DND-41 (cell line): ENCODE results near the gene RNF220.

ENCODE experiments used
- CTCF ChIP-seq: IDR thresholded peaks from 2 replicates; pipeline ENCODE4 v1.5.1; 2012; ENCODE audit warnings: borderline replicate concordance, low read length, moderate library complexity, mild to moderate bottlenecking; ENCODE audit not compliant: poor library complexity, severe bottlenecking; ENCODE audit errors: extremely low read depth
- EZH2 ChIP-seq: IDR thresholded peaks from 3 replicates; pipeline ENCODE4 v1.6.1; 2012; ENCODE audit warnings: borderline replicate concordance, low read depth, mild to moderate bottlenecking, moderate library complexity, low read length, inconsistent platforms; ENCODE audit not compliant: severe bottlenecking

GRCh38 chr1:44602634-44603628 is 197.9 kb downstream of the RNF220 start:
- TF ChIP-seq CTCF (no peak), EZH2 (no peak)
